Right atrium auricular region (tissue), 2 donors: Measurements from ENCODE around the gene SLC6A1. TPM values are rescaled to one million over a fixed set of nuclear protein-coding genes. Genes with fewer than 3 reads are reported as not detected.

ENCODE experiments used
- DNase-seq: peaks from one replicate; pipeline ENCODE4 v3.0.0-alpha.2; 2019; ENCODE audit warnings: low spot score
- H3K27ac ChIP-seq, 2 donors: fragments of 200-600 bp; sonication (generic); 1 replicate in 1 of 2; 2 replicates in 1 of 2; pipeline ENCODE4 v1.5.1; 2016 to 2019
- H3K27me3 ChIP-seq, 2 donors: fragments of 200-600 bp; sonication (generic); one replicate each; pipeline versions ENCODE4 v1.5.1 to v1.6.0; 2017 to 2019
- H3K36me3 ChIP-seq: fragments of 200-600 bp; sonication (generic); one replicate; pipeline ENCODE4 v1.5.1; 2016
- H3K4me1 ChIP-seq, 2 donors: fragments of 200-600 bp; sonication (generic); one replicate each; pipeline versions ENCODE4 v1.5.1 to v1.6.0; 2017 to 2019
- H3K4me3 ChIP-seq, 2 donors: fragments of 200-600 bp; sonication (generic); 1 replicate in 1 of 2; 2 replicates in 1 of 2; pipeline ENCODE4 v1.5.1; 2017 to 2019; ENCODE audit warnings: mild to moderate bottlenecking in 1 of 2, moderate library complexity in 1 of 2
- H3K9me3 ChIP-seq, 2 donors: fragments of 200-600 bp; sonication (generic); one replicate each; pipeline ENCODE4 v1.5.1; 2019
- CTCF ChIP-seq, 2 donors: fragments of 200-600 bp; sonication (generic); IDR thresholded peaks; one replicate each; pipeline ENCODE4 v1.5.1; 2019; ENCODE audit warnings: antibody characterized with exemption in 2 of 2
- total RNA-seq, 2 donors: library from RNA; depleted of rRNA; stranded (reverse); fragments of >200 nt; gene quantifications; one replicate each; pipeline ENCODE4 v1.1.0, GENCODE V29; 2016

Gene SLC6A1
- total RNA-seq, 2 donors from 2014 or later, result 1.3 to 4.1 TPM

GRCh38 chr3:10961921-10962320 lies 30.6 kb upstream of the SLC6A1 start:
- Histone ChIP-seq H3K27ac (no peak overlapping the region), H3K36me3 (no peaks in the 10 kb centered on the region), H3K4me3 (no peak overlapping the region), H3K27me3 (no peaks in the 10 kb centered on the region), H3K4me1 (peaks cover 0 to 20% of the 10 kb centered on the region in 2 donors), H3K9me3 (no peaks in the 10 kb centered on the region)
- no peak for TF ChIP-seq CTCF (IDR thresholded peaks at IDR 0.05)
- no peak for DNase-seq

DNA sequence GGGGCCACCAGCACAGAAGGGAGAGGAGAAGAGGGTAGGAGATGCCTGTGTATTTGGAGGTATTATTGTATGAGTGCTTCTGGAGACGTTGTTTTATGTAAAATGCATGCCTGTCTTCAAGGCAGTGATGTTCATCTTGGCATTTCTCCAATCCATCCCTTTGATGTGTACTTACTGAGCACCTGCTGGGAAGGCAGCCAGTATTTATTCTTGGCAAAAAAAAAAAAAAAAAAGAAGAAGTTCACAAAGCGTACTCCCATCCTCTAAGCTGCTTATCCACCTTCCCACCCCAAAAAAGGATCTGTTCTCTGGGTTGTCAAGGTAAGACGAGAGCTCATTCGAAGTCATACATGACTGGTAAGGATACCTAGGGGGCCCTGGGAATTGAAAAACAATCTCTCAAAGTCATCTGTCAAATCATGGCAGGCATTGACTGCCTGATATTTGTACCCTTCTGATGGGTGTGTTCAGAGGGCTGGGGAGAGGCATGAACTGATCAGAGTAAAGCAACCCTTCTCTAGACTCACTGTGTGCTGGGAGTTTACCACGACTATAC lies 30.0 kb upstream of the SLC6A1 start:
- no peak for DNase-seq
- no peak overlapping the region for H3K27ac ChIP-seq
- no peak for TF ChIP-seq CTCF (IDR thresholded peaks at IDR 0.05)
- H3K36me3 ChIP-seq, result no peaks in the 10 kb centered on the region
- no peaks in the 10 kb centered on the region for H3K9me3 ChIP-seq
- no peak overlapping the region for H3K4me3 ChIP-seq
- H3K27me3 ChIP-seq, result no peaks in the 10 kb centered on the region
- peaks cover 0 to 14% of the 10 kb centered on the region in 2 donors for H3K4me1 ChIP-seq

- H3K36me3 ChIP-seq, result no peaks in the 10 kb centered on the region
- no peaks in the 10 kb centered on the region for H3K9me3 ChIP-seq
- H3K27me3 ChIP-seq, result no peaks in the 10 kb centered on the region
- no peak for DNase-seq
- no peak for TF ChIP-seq CTCF (IDR thresholded peaks at IDR 0.05)
- no peaks in the 10 kb centered on the region for H3K4me1 ChIP-seq
- H3K4me3 ChIP-seq, result no peak overlapping the region
- no peak overlapping the region for H3K27ac ChIP-seq
Measured at GRCh38 chr3:10964537-10965167, 27.9 kb upstream of the SLC6A1 start.

DNA sequence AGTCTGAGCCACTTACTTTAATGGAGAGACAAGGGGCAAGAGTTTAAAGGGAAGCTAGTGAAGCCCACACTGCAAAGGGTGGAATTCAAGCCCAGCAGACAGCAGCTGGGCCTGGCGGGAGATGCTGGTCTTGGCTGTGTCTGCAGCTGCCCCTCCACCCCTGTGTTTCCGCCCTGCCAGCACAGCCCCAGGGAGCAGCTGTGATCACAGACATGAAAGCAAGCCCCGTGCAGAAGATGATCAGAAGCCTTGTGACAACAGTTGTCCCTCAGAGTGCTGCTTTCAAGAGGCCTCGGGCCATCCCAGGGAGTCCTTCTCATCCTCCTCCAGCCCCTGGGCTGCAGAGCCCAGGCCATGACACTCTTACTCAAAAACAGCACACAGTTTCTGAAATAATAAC lies 24.1 kb upstream of the SLC6A1 start:
- no peak for DNase-seq
- no peak for TF ChIP-seq CTCF (IDR thresholded peaks at IDR 0.05)
- no peak overlapping the region for H3K27ac ChIP-seq
- no peaks in the 10 kb centered on the region for H3K9me3 ChIP-seq
- no peaks in the 10 kb centered on the region for H3K27me3 ChIP-seq
- H3K4me1 ChIP-seq, result no peaks in the 10 kb centered on the region
- no peaks in the 10 kb centered on the region for H3K36me3 ChIP-seq
- no peak overlapping the region for H3K4me3 ChIP-seq

DNA sequence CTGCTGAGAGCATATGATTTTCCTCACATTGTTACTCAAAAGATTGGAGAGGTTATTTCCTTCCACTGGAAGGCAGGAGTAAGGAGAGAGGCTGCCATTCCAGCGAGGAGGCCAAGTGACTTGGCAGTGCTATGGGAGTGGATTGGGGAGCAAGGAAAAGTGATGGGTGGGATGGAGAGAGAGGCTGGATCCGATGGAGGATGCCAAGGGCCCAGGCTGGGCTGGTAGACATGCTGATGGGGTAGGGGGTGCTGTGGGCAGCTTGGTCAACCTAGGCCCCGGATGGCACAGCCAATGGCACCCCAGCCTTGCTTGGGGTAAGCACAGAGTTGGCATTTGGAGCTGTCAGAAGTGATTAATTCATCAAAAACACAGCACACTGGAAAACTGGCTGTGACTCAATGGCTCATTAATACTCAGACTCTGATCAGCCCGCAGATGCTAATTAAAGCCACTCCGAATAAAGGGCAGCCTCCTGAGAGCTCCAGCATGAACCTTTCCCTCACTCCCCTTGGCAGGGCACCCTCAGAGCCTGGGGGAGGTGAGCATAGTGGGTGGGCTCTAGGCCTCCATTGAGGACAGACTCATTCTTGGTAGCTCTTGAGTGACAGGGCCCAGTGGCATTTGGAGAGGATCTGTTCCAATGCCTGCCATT lies 22.1 kb upstream of the SLC6A1 start:
- DNase-seq, result no peak
- no peak for TF ChIP-seq CTCF (IDR thresholded peaks at IDR 0.05)
- no peaks in the 10 kb centered on the region for H3K36me3 ChIP-seq
- no peaks in the 10 kb centered on the region for H3K9me3 ChIP-seq
- H3K27ac ChIP-seq, result no peak overlapping the region
- no peak overlapping the region for H3K4me3 ChIP-seq
- H3K4me1 ChIP-seq, result no peaks in the 10 kb centered on the region
- no peaks in the 10 kb centered on the region for H3K27me3 ChIP-seq
